Mammary epithelial cell (primary cell): ENCODE data around the gene TTC33.

Experiments
- CTCF ChIP-seq, 2 donors: IDR thresholded peaks in 1 of 2; conservative IDR thresholded peaks in 1 of 2; 2 replicates each; pipeline ENCODE4 v1.5.1; 2011 to 2012; ENCODE audit warnings: inconsistent platforms in 2 of 2, low read length in 2 of 2, mild to moderate bottlenecking in 2 of 2, control low read depth in 1 of 2, low read depth in 1 of 2; ENCODE audit not compliant: insufficient read depth in 1 of 2; ENCODE audit errors: extremely low read depth in 1 of 2
- EZH2 ChIP-seq: IDR thresholded peaks from 2 replicates; pipeline ENCODE4 v1.6.1; 2012; ENCODE audit warnings: low read length, inconsistent platforms, borderline replicate concordance

- TF ChIP-seq CTCF (conservative IDR thresholded peaks at IDR 0.05 in 1 of 2, IDR thresholded peaks at IDR 0.05 in 1 of 2; ENCODE audit: extremely low read depth in 1 of 2, insufficient read depth in 1 of 2, low read depth in 1 of 2, low read length in 2 of 2) (no peak), EZH2 (no peak)
Measured at GRCh38 chr5:40486437-40487275, 269.1 kb downstream of the TTC33 start.
